ENCODE results near the gene GDF15. TPM values are rescaled to one million over a fixed set of nuclear protein-coding genes. Genes with fewer than 3 reads are reported as not detected.
A peak's percentile ranks its signal among the peaks of the same experiment; 100 is the strongest.
"Not testable (repeated sequence)": the region's sequence is repeated elsewhere in the genome, so short reads cannot be mapped to it uniquely, and the experiment has no call there.

The GDF15 gene
- total and polyA plus RNA-seq, 2 donors (not counting 3 experiments of a cell fraction or from before 2014, with no cell fraction given): 165 to 206 TPM

DNA sequence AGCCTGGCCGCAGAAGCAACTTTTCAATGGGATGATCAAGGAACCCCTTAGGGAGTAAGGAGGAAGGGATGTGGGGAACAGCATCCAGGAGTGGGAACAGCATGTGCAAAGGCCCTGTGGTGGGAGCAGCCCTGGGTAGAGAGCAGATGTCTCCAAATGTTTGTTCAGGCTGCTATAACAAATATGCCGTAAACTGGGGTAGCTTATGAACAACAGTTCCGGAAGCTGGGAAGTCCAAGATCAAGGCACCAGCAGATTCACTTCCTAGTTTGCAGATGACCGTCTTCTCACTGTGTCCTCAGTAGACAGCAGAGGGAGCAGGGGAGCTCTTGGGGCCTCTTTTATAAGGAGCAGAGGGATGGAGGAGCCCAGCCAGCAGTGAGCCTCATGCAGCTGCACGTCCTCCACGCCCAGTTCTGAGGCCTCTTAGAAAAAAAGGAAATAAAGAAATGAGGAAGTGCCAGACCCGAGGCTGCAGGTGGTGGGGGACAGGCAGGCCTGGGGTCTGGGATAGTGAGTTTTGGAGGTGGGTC lies 15.7 kb downstream of the GDF15 start:
- no peak for TF ChIP-seq JUN (IDR thresholded peaks at IDR 0.05; ENCODE audit: borderline replicate concordance, insufficient read depth, insufficient read length, low read depth)
- TF ChIP-seq, protein P1, sequence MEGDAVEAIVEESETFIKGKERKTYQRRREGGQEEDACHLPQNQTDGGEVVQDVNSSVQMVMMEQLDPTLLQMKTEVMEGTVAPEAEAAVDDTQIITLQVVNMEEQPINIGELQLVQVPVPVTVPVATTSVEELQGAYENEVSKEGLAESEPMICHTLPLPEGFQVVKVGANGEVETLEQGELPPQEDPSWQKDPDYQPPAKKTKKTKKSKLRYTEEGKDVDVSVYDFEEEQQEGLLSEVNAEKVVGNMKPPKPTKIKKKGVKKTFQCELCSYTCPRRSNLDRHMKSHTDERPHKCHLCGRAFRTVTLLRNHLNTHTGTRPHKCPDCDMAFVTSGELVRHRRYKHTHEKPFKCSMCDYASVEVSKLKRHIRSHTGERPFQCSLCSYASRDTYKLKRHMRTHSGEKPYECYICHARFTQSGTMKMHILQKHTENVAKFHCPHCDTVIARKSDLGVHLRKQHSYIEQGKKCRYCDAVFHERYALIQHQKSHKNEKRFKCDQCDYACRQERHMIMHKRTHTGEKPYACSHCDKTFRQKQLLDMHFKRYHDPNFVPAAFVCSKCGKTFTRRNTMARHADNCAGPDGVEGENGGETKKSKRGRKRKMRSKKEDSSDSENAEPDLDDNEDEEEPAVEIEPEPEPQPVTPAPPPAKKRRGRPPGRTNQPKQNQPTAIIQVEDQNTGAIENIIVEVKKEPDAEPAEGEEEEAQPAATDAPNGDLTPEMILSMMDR (IDR thresholded peaks at IDR 0.05; ENCODE audit: extremely low read depth in 1 of 2, insufficient read depth in 1 of 2, low read depth in 1 of 2, low read length in 2 of 2): peak in 1 of 2 donors; percentile 13
- Histone ChIP-seq H3K9me3 (replicated peaks; ENCODE audit: control insufficient read depth, insufficient read depth, low read length) (no peaks in the 10 kb centered on the region), H3K27ac (ENCODE audit: insufficient read depth, low read depth, low read length) (no peak overlapping the region), H3K9me1 (replicated peaks; ENCODE audit: control insufficient read depth, extremely low read depth, insufficient read depth, low read length) (no peaks in the 10 kb centered on the region), H3K4me3 (replicated peaks in 1 of 3; ENCODE audit: insufficient read depth in 1 of 3, low read depth in 1 of 3, low read length in 3 of 3) (no peak overlapping the region), H3K4me2 (ENCODE audit: insufficient read depth, low read length) (no peak overlapping the region), H3K4me1 (ENCODE audit: control insufficient read depth, extremely low read depth, insufficient read depth, low read length) (no peaks in the 10 kb centered on the region), H2AFZ (ENCODE audit: low read depth, low read length) (no peak overlapping the region), H3K36me3 (ENCODE audit: control insufficient read depth in 2 of 2, extremely low read depth in 1 of 2, insufficient read depth in 2 of 2, low read length in 2 of 2) (no peaks in the 10 kb centered on the region), H4K20me1 (replicated peaks; ENCODE audit: control insufficient read depth, extremely low read depth, insufficient read depth, low read length) (no peaks in the 10 kb centered on the region), H3K9ac (replicated peaks; ENCODE audit: extremely low read depth, insufficient read depth, low read length) (no peak overlapping the region), H3K27me3 (ENCODE audit: control insufficient read depth in 2 of 2, insufficient read depth in 2 of 2, low read length in 2 of 2) (no peaks in the 10 kb centered on the region), H3K79me2 (ENCODE audit: control insufficient read depth, insufficient read depth, low read length) (no peaks in the 10 kb centered on the region)
- dilution Hi-C loops (cut with MboI; ENCODE audit: extremely low pct_ligation_motif_present, low sequenced_read_pairs) (no loop called here), intact Hi-C loops (cut with micrococcal nuclease) (no loop called here)
- POLR2A ChIA-PET: interaction anchor here (1.0 kb wide), 1 partner anchor 15 kb away, joined by 9 read pairs; the partner anchor contains the start of gene GDF15
- CTCF ChIA-PET: interaction anchor here (0.8 to 3.2 kb wide), 12 partner anchors 9 to 122 kb away, joined by 3 to 24 read pairs (median 6); partner anchors contain the start of genes GDF15 and SSBP4
- DNase-seq (ENCODE audit: low read depth, low spot score) (no peak), FAIRE-seq (peak; percentile 24)
- no TSS peak for BruUV-seq (replicated peaks)

DNA sequence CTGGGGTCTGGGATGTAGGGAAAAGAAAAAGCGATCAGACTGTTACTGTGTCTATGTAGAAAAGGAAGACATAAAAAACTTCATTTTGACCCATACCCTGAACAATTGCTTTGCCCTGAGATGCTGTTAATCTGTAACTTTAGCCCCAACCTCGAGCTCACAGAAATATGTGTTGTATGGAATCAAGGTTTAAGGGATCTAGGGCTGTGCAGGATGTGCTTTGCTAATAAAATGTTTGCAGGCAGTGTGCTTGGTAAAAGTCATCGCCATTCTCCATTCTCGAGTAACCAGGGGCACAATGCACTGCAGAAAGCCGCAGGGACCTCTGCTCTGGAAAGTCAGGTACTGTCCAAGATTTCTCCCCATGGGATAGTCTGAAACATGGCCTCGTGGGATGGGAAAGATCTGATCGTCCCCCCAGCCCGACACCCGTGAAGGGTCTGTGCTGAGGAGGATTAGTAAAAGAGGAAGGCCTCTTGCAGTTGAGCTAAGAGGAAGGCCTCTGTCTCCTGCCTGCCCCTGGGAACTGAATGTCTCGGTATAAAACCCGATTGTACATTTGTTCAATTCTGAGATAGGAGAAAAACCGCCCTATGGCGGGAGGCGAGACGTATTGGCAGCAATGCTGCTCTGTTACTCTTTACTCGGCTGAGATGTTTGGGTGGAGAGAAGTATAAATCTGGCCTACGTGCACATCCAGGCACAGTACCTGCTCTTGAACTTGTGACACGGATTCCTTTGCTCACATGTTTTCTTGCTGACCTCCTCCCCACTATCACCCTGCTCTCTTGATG lies 16.7 kb downstream of the GDF15 start:
- H4K20me1 ChIP-seq (replicated peaks; ENCODE audit: control insufficient read depth, extremely low read depth, insufficient read depth, low read length); H3K4me1 ChIP-seq (ENCODE audit: control insufficient read depth, extremely low read depth, insufficient read depth, low read length); H3K27ac ChIP-seq (ENCODE audit: insufficient read depth, low read depth, low read length); FAIRE-seq; H3K27me3 ChIP-seq (ENCODE audit: control insufficient read depth in 2 of 2, insufficient read depth in 2 of 2, low read length in 2 of 2); H3K9ac ChIP-seq (replicated peaks; ENCODE audit: extremely low read depth, insufficient read depth, low read length); H3K4me2 ChIP-seq (ENCODE audit: insufficient read depth, low read length); H3K9me1 ChIP-seq (replicated peaks; ENCODE audit: control insufficient read depth, extremely low read depth, insufficient read depth, low read length); H3K9me3 ChIP-seq (replicated peaks; ENCODE audit: control insufficient read depth, insufficient read depth, low read length); POLR2A ChIA-PET; dilution Hi-C loops (cut with MboI; ENCODE audit: extremely low pct_ligation_motif_present, low sequenced_read_pairs); H3K36me3 ChIP-seq (ENCODE audit: control insufficient read depth in 2 of 2, extremely low read depth in 1 of 2, insufficient read depth in 2 of 2, low read length in 2 of 2); BruUV-seq (replicated peaks); intact Hi-C loops (cut with micrococcal nuclease); DNase-seq (ENCODE audit: low read depth, low spot score); H3K4me3 ChIP-seq (replicated peaks in 1 of 3; ENCODE audit: insufficient read depth in 1 of 3, low read depth in 1 of 3, low read length in 3 of 3); H2AFZ ChIP-seq (ENCODE audit: low read depth, low read length); H3K79me2 ChIP-seq (ENCODE audit: control insufficient read depth, insufficient read depth, low read length): not testable (repeated sequence)
- CTCF ChIA-PET: interaction anchor here (0.8 to 1.8 kb wide), 5 partner anchors 9 to 123 kb away, joined by 5 to 17 read pairs (median 6); no protein-coding TSS in a partner anchor

DNA sequence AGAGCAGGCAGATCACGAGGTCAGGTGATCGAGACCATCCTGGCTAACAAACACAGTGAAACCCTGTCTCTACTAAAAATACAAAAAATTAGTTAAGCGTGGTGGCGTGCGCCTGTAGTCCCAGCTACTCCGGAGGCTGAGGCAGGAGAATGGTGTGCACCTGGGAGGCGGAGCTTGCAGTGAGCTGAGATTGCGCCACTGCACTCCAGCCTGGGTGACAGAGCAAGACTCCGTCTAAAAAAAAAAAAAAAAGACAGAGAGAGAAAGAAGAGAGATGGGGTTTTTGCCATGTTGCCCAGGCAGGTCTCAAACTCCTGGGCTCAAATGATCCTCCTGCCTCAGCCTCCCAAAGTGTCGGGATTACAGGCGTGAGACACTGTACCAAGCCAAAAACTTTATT lies 19.8 kb downstream of the GDF15 start:
- H3K4me2 ChIP-seq (ENCODE audit: insufficient read depth, low read length); H3K9ac ChIP-seq (replicated peaks; ENCODE audit: extremely low read depth, insufficient read depth, low read length); H3K9me3 ChIP-seq (replicated peaks; ENCODE audit: control insufficient read depth, insufficient read depth, low read length); dilution Hi-C loops (cut with MboI; ENCODE audit: extremely low pct_ligation_motif_present, low sequenced_read_pairs); BruUV-seq (replicated peaks); H3K79me2 ChIP-seq (ENCODE audit: control insufficient read depth, insufficient read depth, low read length); H4K20me1 ChIP-seq (replicated peaks; ENCODE audit: control insufficient read depth, extremely low read depth, insufficient read depth, low read length); H2AFZ ChIP-seq (ENCODE audit: low read depth, low read length); H3K9me1 ChIP-seq (replicated peaks; ENCODE audit: control insufficient read depth, extremely low read depth, insufficient read depth, low read length); intact Hi-C loops (cut with micrococcal nuclease); POLR2A ChIA-PET; FAIRE-seq; H3K4me3 ChIP-seq (replicated peaks in 1 of 3; ENCODE audit: insufficient read depth in 1 of 3, low read depth in 1 of 3, low read length in 3 of 3); H3K27ac ChIP-seq (ENCODE audit: insufficient read depth, low read depth, low read length); DNase-seq (ENCODE audit: low read depth, low spot score); H3K36me3 ChIP-seq (ENCODE audit: control insufficient read depth in 2 of 2, extremely low read depth in 1 of 2, insufficient read depth in 2 of 2, low read length in 2 of 2); H3K4me1 ChIP-seq (ENCODE audit: control insufficient read depth, extremely low read depth, insufficient read depth, low read length); H3K27me3 ChIP-seq (ENCODE audit: control insufficient read depth in 2 of 2, insufficient read depth in 2 of 2, low read length in 2 of 2): not testable (repeated sequence)
- CTCF ChIA-PET: interaction anchor here (1.7 to 7.9 kb wide), 4 partner anchors 12 to 57 kb away, joined by 5 to 64 read pairs (median 6); no protein-coding TSS in a partner anchor

Measured in endothelial cell of umbilical vein (primary cell).